Measurements from ENCODE around the gene ANKRD44.

DNA sequence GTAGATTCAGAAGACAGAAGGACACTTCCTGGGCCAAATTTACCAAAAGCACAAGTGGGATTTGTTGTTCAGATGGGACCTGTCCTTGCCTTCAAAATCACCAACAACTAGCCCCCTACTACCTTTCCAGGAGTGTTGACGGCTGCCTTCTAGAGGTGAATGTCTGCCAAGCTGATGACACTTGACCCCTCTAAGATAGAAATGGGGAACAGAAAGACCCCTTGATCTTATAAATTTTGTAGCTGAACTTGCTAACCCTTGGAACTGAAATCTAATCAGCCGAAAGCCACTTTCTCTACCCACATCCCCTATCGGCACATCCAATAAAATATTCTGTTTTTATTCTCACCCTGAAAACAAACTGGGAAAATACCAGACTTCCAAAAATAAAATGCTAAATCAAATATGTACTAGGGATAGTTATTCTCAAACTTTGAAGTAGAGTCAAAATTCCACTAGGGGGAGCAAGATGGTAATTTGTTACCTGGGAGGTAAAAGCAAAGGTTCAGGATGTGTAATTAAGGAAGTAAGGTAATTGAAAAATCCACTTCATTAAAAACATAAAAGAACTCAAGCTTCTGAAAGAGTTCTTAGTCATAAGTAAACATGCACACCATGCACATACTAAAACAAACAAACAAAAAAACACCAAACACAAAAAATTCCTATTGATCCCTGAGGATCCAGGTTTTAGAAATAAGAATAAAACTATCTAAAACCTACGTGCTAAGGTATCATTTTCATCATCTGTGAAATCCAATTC, 119.2 kb downstream of the ANKRD44 start:
- TF ChIP-seq CHD4 (IDR thresholded peaks at IDR 0.05; ENCODE audit: borderline replicate concordance) (no peak), RFX5 (IDR thresholded peaks at IDR 0.05) (no peak), POLR2A (IDR thresholded peaks at IDR 0.05; ENCODE audit: low read length) (no peak), RAD21 (conservative IDR thresholded peaks at IDR 0.05 in 1 of 2, IDR thresholded peaks at IDR 0.05 in 1 of 2) (peak; percentile 83), RCOR1 (IDR thresholded peaks at IDR 0.05; ENCODE audit: low read depth, low read length) (no peak), MAZ (IDR thresholded peaks at IDR 0.05; ENCODE audit: borderline replicate concordance, low read depth, low read length) (no peak), BHLHE40 (IDR thresholded peaks at IDR 0.05; ENCODE audit: low read depth, low read length) (no peak), HDAC2 (IDR thresholded peaks at IDR 0.05) (no peak), JUNB (IDR thresholded peaks at IDR 0.05) (no peak)
- TF ChIP-seq, protein P1, sequence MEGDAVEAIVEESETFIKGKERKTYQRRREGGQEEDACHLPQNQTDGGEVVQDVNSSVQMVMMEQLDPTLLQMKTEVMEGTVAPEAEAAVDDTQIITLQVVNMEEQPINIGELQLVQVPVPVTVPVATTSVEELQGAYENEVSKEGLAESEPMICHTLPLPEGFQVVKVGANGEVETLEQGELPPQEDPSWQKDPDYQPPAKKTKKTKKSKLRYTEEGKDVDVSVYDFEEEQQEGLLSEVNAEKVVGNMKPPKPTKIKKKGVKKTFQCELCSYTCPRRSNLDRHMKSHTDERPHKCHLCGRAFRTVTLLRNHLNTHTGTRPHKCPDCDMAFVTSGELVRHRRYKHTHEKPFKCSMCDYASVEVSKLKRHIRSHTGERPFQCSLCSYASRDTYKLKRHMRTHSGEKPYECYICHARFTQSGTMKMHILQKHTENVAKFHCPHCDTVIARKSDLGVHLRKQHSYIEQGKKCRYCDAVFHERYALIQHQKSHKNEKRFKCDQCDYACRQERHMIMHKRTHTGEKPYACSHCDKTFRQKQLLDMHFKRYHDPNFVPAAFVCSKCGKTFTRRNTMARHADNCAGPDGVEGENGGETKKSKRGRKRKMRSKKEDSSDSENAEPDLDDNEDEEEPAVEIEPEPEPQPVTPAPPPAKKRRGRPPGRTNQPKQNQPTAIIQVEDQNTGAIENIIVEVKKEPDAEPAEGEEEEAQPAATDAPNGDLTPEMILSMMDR (IDR thresholded peaks at IDR 0.05) = peak; percentile 86
- TF ChIP-seq, protein P2, sequence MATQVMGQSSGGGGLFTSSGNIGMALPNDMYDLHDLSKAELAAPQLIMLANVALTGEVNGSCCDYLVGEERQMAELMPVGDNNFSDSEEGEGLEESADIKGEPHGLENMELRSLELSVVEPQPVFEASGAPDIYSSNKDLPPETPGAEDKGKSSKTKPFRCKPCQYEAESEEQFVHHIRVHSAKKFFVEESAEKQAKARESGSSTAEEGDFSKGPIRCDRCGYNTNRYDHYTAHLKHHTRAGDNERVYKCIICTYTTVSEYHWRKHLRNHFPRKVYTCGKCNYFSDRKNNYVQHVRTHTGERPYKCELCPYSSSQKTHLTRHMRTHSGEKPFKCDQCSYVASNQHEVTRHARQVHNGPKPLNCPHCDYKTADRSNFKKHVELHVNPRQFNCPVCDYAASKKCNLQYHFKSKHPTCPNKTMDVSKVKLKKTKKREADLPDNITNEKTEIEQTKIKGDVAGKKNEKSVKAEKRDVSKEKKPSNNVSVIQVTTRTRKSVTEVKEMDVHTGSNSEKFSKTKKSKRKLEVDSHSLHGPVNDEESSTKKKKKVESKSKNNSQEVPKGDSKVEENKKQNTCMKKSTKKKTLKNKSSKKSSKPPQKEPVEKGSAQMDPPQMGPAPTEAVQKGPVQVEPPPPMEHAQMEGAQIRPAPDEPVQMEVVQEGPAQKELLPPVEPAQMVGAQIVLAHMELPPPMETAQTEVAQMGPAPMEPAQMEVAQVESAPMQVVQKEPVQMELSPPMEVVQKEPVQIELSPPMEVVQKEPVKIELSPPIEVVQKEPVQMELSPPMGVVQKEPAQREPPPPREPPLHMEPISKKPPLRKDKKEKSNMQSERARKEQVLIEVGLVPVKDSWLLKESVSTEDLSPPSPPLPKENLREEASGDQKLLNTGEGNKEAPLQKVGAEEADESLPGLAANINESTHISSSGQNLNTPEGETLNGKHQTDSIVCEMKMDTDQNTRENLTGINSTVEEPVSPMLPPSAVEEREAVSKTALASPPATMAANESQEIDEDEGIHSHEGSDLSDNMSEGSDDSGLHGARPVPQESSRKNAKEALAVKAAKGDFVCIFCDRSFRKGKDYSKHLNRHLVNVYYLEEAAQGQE (IDR thresholded peaks at IDR 0.05) = no peak
- TF ChIP-seq, protein P3, sequence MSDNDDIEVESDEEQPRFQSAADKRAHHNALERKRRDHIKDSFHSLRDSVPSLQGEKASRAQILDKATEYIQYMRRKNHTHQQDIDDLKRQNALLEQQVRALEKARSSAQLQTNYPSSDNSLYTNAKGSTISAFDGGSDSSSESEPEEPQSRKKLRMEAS (IDR thresholded peaks at IDR 0.05) = no peak

All from A549 (cell line).